ENCODE measurements around the gene GCK. TPM values are rescaled to one million over a fixed set of nuclear protein-coding genes. Genes with fewer than 3 reads are reported as not detected.

Gene GCK
- total and polyA plus RNA-seq, 2 experiments from 2014 or later: 1.7 to 2.5 TPM

GRCh38 chr7:44145479-44145968 lies 43.7 kb downstream of the GCK start:
- Histone ChIP-seq H3K9me2 (replicated peaks; ENCODE audit: insufficient read depth) (no peaks in the 10 kb centered on the region), H3K9me3 (ENCODE audit: low read depth) (no peaks in the 10 kb centered on the region), H3K4me3 (no peak overlapping the region), H4K20me1 (ENCODE audit: insufficient read depth, poor library complexity, severe bottlenecking) (no peaks in the 10 kb centered on the region), H3K27ac (no peak overlapping the region), H2AFZ (peak overlapping the region; percentile 76), H3K27me3 (peaks cover 22% of the 10 kb centered on the region), H3K4me2 (peak overlapping the region; percentile 86), H3K79me2 (no peaks in the 10 kb centered on the region), H3K36me3 (replicated peaks; ENCODE audit: insufficient read depth, low read depth) (no peaks in the 10 kb centered on the region), H3K4me1 (ENCODE audit: insufficient read depth) (peaks cover 9% of the 10 kb centered on the region)
- no peak for DNase-seq (ENCODE audit: low spot score)
- TF ChIP-seq EZH2phosphoT487 (IDR thresholded peaks at IDR 0.05; ENCODE audit: low read depth, severe bottlenecking, unreplicated experiment): no peak
- peak; percentile 48 for TF ChIP-seq EZH2 (IDR thresholded peaks at IDR 0.05; ENCODE audit: borderline replicate concordance)
- WGBS (ENCODE audit: low lambda C conversion rate, missing lambda C conversion rate): 25% methylated on average over 44 of the region's 53 CpGs

GRCh38 chr7:44144968-44145478 lies 44.2 kb downstream of the GCK start:
- peaks cover 9% of the 10 kb centered on the region for H3K4me1 ChIP-seq (ENCODE audit: insufficient read depth)
- H2AFZ ChIP-seq: peak overlapping the region; percentile 76
- H3K79me2 ChIP-seq: no peaks in the 10 kb centered on the region
- TF ChIP-seq EZH2phosphoT487 (IDR thresholded peaks at IDR 0.05; ENCODE audit: low read depth, severe bottlenecking, unreplicated experiment) (no peak), CTCF (IDR thresholded peaks at IDR 0.05; ENCODE audit: poor library complexity) (no peak), EZH2 (IDR thresholded peaks at IDR 0.05; ENCODE audit: borderline replicate concordance) (no peak)
- 90% methylated on average over 31 of the region's 31 CpGs for WGBS (ENCODE audit: low lambda C conversion rate, missing lambda C conversion rate)
- H4K20me1 ChIP-seq (ENCODE audit: insufficient read depth, poor library complexity, severe bottlenecking): no peaks in the 10 kb centered on the region
- no peaks in the 10 kb centered on the region for H3K9me2 ChIP-seq (replicated peaks; ENCODE audit: insufficient read depth)
- DNase-seq (ENCODE audit: low spot score): no peak
- no peak overlapping the region for H3K4me3 ChIP-seq
- no peaks in the 10 kb centered on the region for H3K36me3 ChIP-seq (replicated peaks; ENCODE audit: insufficient read depth, low read depth)
- H3K27ac ChIP-seq: no peak overlapping the region
- peaks cover 22% of the 10 kb centered on the region for H3K27me3 ChIP-seq
- peak overlapping the region; percentile 86 for H3K4me2 ChIP-seq
- H3K9me3 ChIP-seq (ENCODE audit: low read depth): no peaks in the 10 kb centered on the region

- H3K36me3 ChIP-seq (replicated peaks; ENCODE audit: insufficient read depth, low read depth): no peaks in the 10 kb centered on the region
- H3K9me2 ChIP-seq (replicated peaks; ENCODE audit: insufficient read depth): no peaks in the 10 kb centered on the region
- no peak for TF ChIP-seq CTCF (IDR thresholded peaks at IDR 0.05; ENCODE audit: poor library complexity)
- H3K4me1 ChIP-seq (ENCODE audit: insufficient read depth): peaks cover 9% of the 10 kb centered on the region
- H3K4me2 ChIP-seq: no peak overlapping the region
- no peaks in the 10 kb centered on the region for H3K9me3 ChIP-seq (ENCODE audit: low read depth)
- no peaks in the 10 kb centered on the region for H3K79me2 ChIP-seq
- DNase-seq (ENCODE audit: low spot score): no peak
- no peak overlapping the region for H2AFZ ChIP-seq
- no peaks in the 10 kb centered on the region for H4K20me1 ChIP-seq (ENCODE audit: insufficient read depth, poor library complexity, severe bottlenecking)
- no peak overlapping the region for H3K4me3 ChIP-seq
- WGBS (ENCODE audit: low lambda C conversion rate, missing lambda C conversion rate): 82% methylated on average over 6 of the region's 6 CpGs
- no peak overlapping the region for H3K27ac ChIP-seq
- peaks cover 22% of the 10 kb centered on the region for H3K27me3 ChIP-seq
These were observed 44.7 kb downstream of the GCK start for GRCh38 chr7:44144426-44144967.

GRCh38 chr7:44143646-44144250 lies 45.5 kb downstream of the GCK start:
- Histone ChIP-seq H4K20me1 (ENCODE audit: insufficient read depth, poor library complexity, severe bottlenecking) (no peaks in the 10 kb centered on the region), H3K9me2 (replicated peaks; ENCODE audit: insufficient read depth) (no peaks in the 10 kb centered on the region), H2AFZ (no peak overlapping the region), H3K27ac (no peak overlapping the region), H3K4me3 (no peak overlapping the region), H3K79me2 (no peaks in the 10 kb centered on the region), H3K9me3 (ENCODE audit: low read depth) (no peaks in the 10 kb centered on the region), H3K4me1 (ENCODE audit: insufficient read depth) (peaks cover 9% of the 10 kb centered on the region), H3K36me3 (replicated peaks; ENCODE audit: insufficient read depth, low read depth) (no peaks in the 10 kb centered on the region), H3K4me2 (no peak overlapping the region), H3K27me3 (peaks cover 22% of the 10 kb centered on the region)
- 90% methylated on average over 6 of the region's 6 CpGs for WGBS (ENCODE audit: low lambda C conversion rate, missing lambda C conversion rate)
- no peak for DNase-seq (ENCODE audit: low spot score)
- TF ChIP-seq CTCF (IDR thresholded peaks at IDR 0.05; ENCODE audit: poor library complexity) (no peak), EZH2phosphoT487 (IDR thresholded peaks at IDR 0.05; ENCODE audit: low read depth, severe bottlenecking, unreplicated experiment) (no peak), EZH2 (IDR thresholded peaks at IDR 0.05; ENCODE audit: borderline replicate concordance) (no peak)
